GM12878 (cell line): Measurements from ENCODE around the gene KIAA0408. TPM values are rescaled to one million over a fixed set of nuclear protein-coding genes. Genes with fewer than 3 reads are reported as not detected.

Source experiments
- ATAC-seq: fragments of 200-7000 bp; cut with Tn5 transposase; 3 replicates; pipeline ENCODE4 v1.9.1; 2020; ENCODE audit warnings: mild to moderate bottlenecking, moderate library complexity
- BruUV-seq: library from RNA; stranded (reverse); fragments of 400-500 nt; replicated peaks from 2 replicates; lab custom pipeline; 2021; lab: Mats Ljungman, UMichigan
- CTCF ChIA-PET: fragments of 300-600 bp; sonication (Branson Sonifier 250); formaldehyde crosslinking; extraction: SDS; loops from one replicate; lab custom pipeline; 2021; ENCODE audit warnings: inconsistent platforms; lab: Yijun Ruan, JAX
- POLR2A ChIA-PET: fragments of 350-600 bp; formaldehyde crosslinking; extraction: SDS; loops from one replicate; lab custom pipeline; 2021; ENCODE audit warnings: inconsistent platforms; lab: Charles Lee
- RAD21 ChIA-PET: fragments of 300-600 bp; sonication (Branson Sonifier 250); formaldehyde crosslinking; loops from one replicate; lab custom pipeline; 2023; ENCODE audit warnings: antibody characterized with exemption; ENCODE audit not compliant: unreplicated experiment; lab: Charles Lee
- SMC1A ChIA-PET: fragments of 300-600 bp; sonication (Branson Sonifier 250); formaldehyde crosslinking; loops from one replicate; lab custom pipeline; 2023; ENCODE audit not compliant: unreplicated experiment, uncharacterized antibody; lab: Charles Lee
- DNase-seq: peaks from one replicate; pipeline ENCODE4 v3.0.0-alpha.2; 2011; ENCODE audit warnings: low read depth, low spot score
- FAIRE-seq: peaks from 3 replicates; lab custom pipeline; 2011; peaks lifted over from hg19 to GRCh38; lab: Jason Lieb, UNC
- H2AFZ ChIP-seq: 2 replicates; pipeline ENCODE4 v1.6.0; 2011; ENCODE audit warnings: low read depth, low read length, control low read depth; ENCODE audit not compliant: control insufficient read depth
- H3K27ac ChIP-seq: 2 replicates; pipeline ENCODE4 v1.5.1; 2011; ENCODE audit warnings: control low read depth; ENCODE audit not compliant: control insufficient read depth, insufficient read depth
- H3K27me3 ChIP-seq, 2 experiments: replicated peaks in 1 of 2; 2 replicates each; pipeline versions ENCODE4 v1.6.0 to v1.6.1; 2011; ENCODE audit warnings: low read length in 1 of 2; ENCODE audit not compliant: control insufficient read depth in 2 of 2, insufficient read depth in 2 of 2
- H3K36me3 ChIP-seq, 2 experiments: 2 replicates each; pipeline ENCODE4 v1.5.1; 2011; ENCODE audit warnings: low read length in 1 of 2; ENCODE audit not compliant: control insufficient read depth in 2 of 2, insufficient read depth in 2 of 2
- H3K4me1 ChIP-seq: 2 replicates; pipeline ENCODE4 v1.6.1; 2011; ENCODE audit warnings: mild to moderate bottlenecking, low read length, moderate library complexity, mixed read lengths; ENCODE audit not compliant: control insufficient read depth, insufficient read depth
- H3K4me2 ChIP-seq: 2 replicates; pipeline ENCODE4 v1.6.0; 2011; ENCODE audit warnings: control low read depth; ENCODE audit not compliant: control insufficient read depth, insufficient read depth
- H3K4me3 ChIP-seq: fragments of 200-600 bp; sonication (generic); 2 replicates; pipeline ENCODE4 v1.5.1; 2016
- H3K79me2 ChIP-seq: 2 replicates; pipeline ENCODE4 v1.6.0; 2011; ENCODE audit warnings: low read length; ENCODE audit not compliant: control insufficient read depth, insufficient read depth
- H3K9ac ChIP-seq: 2 replicates; pipeline ENCODE4 v1.8.0; 2011; ENCODE audit warnings: low read length, control low read depth, mixed read lengths; ENCODE audit not compliant: control insufficient read depth, insufficient read depth
- H3K9me3 ChIP-seq: replicated peaks from 3 replicates; pipeline ENCODE4 v1.5.1; 2011; ENCODE audit warnings: mild to moderate bottlenecking, low read length; ENCODE audit not compliant: control insufficient read depth, insufficient read depth
- H4K20me1 ChIP-seq: 2 replicates; pipeline ENCODE4 v1.6.0; 2011; ENCODE audit not compliant: control insufficient read depth, insufficient read depth
- ATF7 ChIP-seq: fragments of 450-650 bp; IDR thresholded peaks from 2 replicates; pipeline ENCODE4 v1.6.1; 2016; ENCODE audit warnings: low read depth, mild to moderate bottlenecking
- CEBPB ChIP-seq, 2 experiments: fragments of 150-350 bp in 1 of 2; IDR thresholded peaks; 2 replicates each; pipeline ENCODE4 v1.6.1; 2012 to 2014; ENCODE audit warnings: low read depth in 2 of 2, low read length in 2 of 2, borderline replicate concordance in 1 of 2, inconsistent platforms in 1 of 2
- CHD2 ChIP-seq: IDR thresholded peaks from 2 replicates; pipeline ENCODE4 v1.6.1; 2011; ENCODE audit warnings: low read depth, low read length, improper control_type of control experiment, borderline replicate concordance
- FOXK2 ChIP-seq: fragments of 450-650 bp; IDR thresholded peaks from 2 replicates; pipeline ENCODE4 v1.6.1; 2017; ENCODE audit warnings: mild to moderate bottlenecking, moderate library complexity
- HSF1 ChIP-seq: fragments of 150-350 bp; IDR thresholded peaks from 2 replicates; pipeline ENCODE4 v1.6.1; 2014; ENCODE audit warnings: mild to moderate bottlenecking, low read depth, low read length
- IKZF1 ChIP-seq: fragments of 450-650 bp; conservative IDR thresholded peaks from 2 replicates; pipeline ENCODE4 v1.6.1; 2017; ENCODE audit warnings: antibody characterized with exemption, mild to moderate bottlenecking
- MTA2 ChIP-seq: fragments of 450-650 bp; IDR thresholded peaks from 2 replicates; pipeline ENCODE4 v1.6.1; 2016; ENCODE audit warnings: low read depth, mild to moderate bottlenecking, moderate library complexity
- MXI1 ChIP-seq: fragments of 150-350 bp; IDR thresholded peaks from 2 replicates; pipeline ENCODE4 v1.6.1; 2011; ENCODE audit warnings: low read depth, mild to moderate bottlenecking, inconsistent platforms, low read length, improper control_type of control experiment
- NBN ChIP-seq: fragments of 450-650 bp; IDR thresholded peaks from 2 replicates; pipeline ENCODE4 v1.6.1; 2016
- NFIC ChIP-seq: IDR thresholded peaks from 2 replicates; pipeline ENCODE4 v1.6.1; 2012; ENCODE audit warnings: low read depth, mild to moderate bottlenecking, inconsistent platforms, low read length, moderate library complexity
- POLR2AphosphoS5 ChIP-seq: IDR thresholded peaks from 2 replicates; pipeline ENCODE4 v1.6.1; 2011; ENCODE audit warnings: mild to moderate bottlenecking, low read length, inconsistent platforms
- RAD51 ChIP-seq: fragments of 450-650 bp; IDR thresholded peaks from 2 replicates; pipeline ENCODE4 v1.6.1; 2016; ENCODE audit warnings: moderate library complexity, mild to moderate bottlenecking, inconsistent platforms
- RELA ChIP-seq: fragments of 450-650 bp; IDR thresholded peaks from 2 replicates; pipeline ENCODE4 v1.8.0; 2014; ENCODE audit warnings: borderline replicate concordance; ENCODE audit not compliant: partially characterized antibody
- RELB ChIP-seq: fragments of 450-650 bp; IDR thresholded peaks from 2 replicates; pipeline ENCODE4 v1.6.1; 2017; ENCODE audit warnings: low read depth, mild to moderate bottlenecking, moderate library complexity
- TCF3 ChIP-seq: IDR thresholded peaks from 2 replicates; pipeline ENCODE4 v1.6.1; 2012; ENCODE audit warnings: low read depth, mild to moderate bottlenecking, low read length, borderline replicate concordance; ENCODE audit not compliant: insufficient read depth
- USF2 ChIP-seq: IDR thresholded peaks from 2 replicates; pipeline ENCODE4 v1.6.1; 2011; ENCODE audit warnings: low read depth, low read length, improper control_type of control experiment, borderline replicate concordance
- WRNIP1 ChIP-seq: IDR thresholded peaks from 2 replicates; pipeline ENCODE4 v1.6.1; 2011; ENCODE audit warnings: low read depth, low read length, improper control_type of control experiment, borderline replicate concordance
- ZBED1 ChIP-seq: IDR thresholded peaks from 2 replicates; pipeline ENCODE4 v1.6.1; 2016; ENCODE audit warnings: borderline replicate concordance
- ZNF217 ChIP-seq: fragments of 450-650 bp; IDR thresholded peaks from 2 replicates; pipeline ENCODE4 v1.6.1; 2017; ENCODE audit warnings: antibody characterized with exemption, mild to moderate bottlenecking
- ZNF24 ChIP-seq: fragments of 450-650 bp; IDR thresholded peaks from 2 replicates; pipeline ENCODE4 v1.6.1; 2017; ENCODE audit warnings: antibody characterized with exemption, mild to moderate bottlenecking
- WGBS: methylation state at CpG from one replicate; pipeline ENCODE4 v1.1.6; 2016; ENCODE audit warnings: low lambda C conversion rate; ENCODE audit not compliant: insufficient replicate concordance, insufficient coverage; ENCODE audit errors: missing lambda C conversion rate; 5-methylcytosine and 5-hydroxymethylcytosine counted together
- in situ Hi-C: fragments of 300-500 bp; cut with MboI; formaldehyde crosslinking; loops from 9 replicates; pipeline ENCODE4 v1.14.3; 2018; ENCODE audit warnings: mixed read lengths
- intact Hi-C: fragments of 100-400 bp; cut with micrococcal nuclease; formaldehyde crosslinking; loops from one replicate; pipeline ENCODE4 v1.14.2; 2022; ENCODE audit not compliant: unreplicated experiment
- polyA plus RNA-seq, 11 experiments: library from polyadenylated mRNA; depleted of rRNA in 4 of 11; unstranded in 6 of 11; stranded (reverse) in 5 of 11; fragments of >200 nt; fragmentation: Nextera tagmentation in 4 of 11; fragmentation: Illumina TruSeq in 1 of 11; extraction: Ambion mirVana in 4 of 11; extraction: Trizol in 1 of 11; gene quantifications; 1 replicate in 1 of 11; 2 replicates in 10 of 11; pipeline versions ENCODE4 v1.2.1 to v1.2.3, GENCODE V29; 2011 to 2016; ENCODE audit warnings: inconsistent platforms in 2 of 11, missing spikeins in 2 of 11, low read depth in 1 of 11
- total RNA-seq, 4 experiments: library from RNA; depleted of rRNA in 3 of 4; stranded (reverse); fragments of >200 nt in 3 of 4; fragmentation: Illumina TruSeq in 1 of 4; extraction: Trizol in 1 of 4; gene quantifications; 2 replicates each; pipeline versions ENCODE4 v1.2.1 to v1.2.3, GENCODE V29; 2013 to 2021

Gene KIAA0408
- total and polyA plus RNA-seq, 10 of the 15 experiments (the other 5 are each of a cell fraction or from before 2014, with no cell fraction given): 0.03 to 0.30 (median 0.06) TPM; not detected in 4

- in situ Hi-C loops: no loop called here
- ATAC-seq (peak; percentile 98), FAIRE-seq (peak; percentile 98), DNase-seq (peak; percentile 39)
- Histone ChIP-seq H4K20me1 (no peaks in the 10 kb centered on the region), H3K4me3 (peak overlapping the region; percentile 9; the same call in 1 of the 2 replicates), H3K27ac (peak overlapping the region; percentile 19; the same call in 1 of the 2 replicates), H3K27me3 (no peaks in the 10 kb centered on the region), H3K9ac (no peak overlapping the region), H3K4me2 (peak overlapping the region; percentile 54), H3K36me3 (no peaks in the 10 kb centered on the region), H3K79me2 (no peaks in the 10 kb centered on the region), H3K4me1 (peaks cover 9% of the 10 kb centered on the region), H2AFZ (peak overlapping the region; percentile 71), H3K9me3 (no peaks in the 10 kb centered on the region)
- BruUV-seq: no TSS peak
- ChIA-PET SMC1A (interaction anchor here (0.7 to 2.7 kb wide), 16 partner anchors 10 to 193 kb away, joined by 3 to 21 read pairs (median 4); no protein-coding TSS in a partner anchor), CTCF (interaction anchor here (0.7 to 2.6 kb wide), 9 partner anchors 14 to 218 kb away, joined by 3 to 20 read pairs (median 3); partner anchors contain the start of genes KIAA0408 and RNF146), POLR2A (interaction anchor here (0.8 to 1.1 kb wide), 4 partner anchors 14 to 32 kb away, joined by 3 to 7 read pairs (median 4); no protein-coding TSS in a partner anchor), RAD21 (interaction anchor here (0.8 to 1.8 kb wide), 12 partner anchors 13 to 221 kb away, joined by 3 to 9 read pairs (median 3); no protein-coding TSS in a partner anchor)
- intact Hi-C loops: no loop called here
- WGBS: 0% methylated on average over 3 of the region's 3 CpGs
- TF ChIP-seq TCF3: no peak
- 0 out of 2 replicates have a peak, but pooled peaks have one; percentile 18 for TF ChIP-seq CHD2
- TF ChIP-seq RELB: peak; percentile 54; the same call in 1 of the 2 replicates
- TF ChIP-seq ATF7: peak; percentile 45; the same call in 1 of the 2 replicates
- TF ChIP-seq NBN: 0 out of 2 replicates have a peak, but pooled peaks have one; percentile 34
- 0 out of 2 replicates have a peak, but pooled peaks have one; percentile 30 for TF ChIP-seq HSF1
- peak; percentile 90 for TF ChIP-seq RAD51
- no peak for TF ChIP-seq POLR2AphosphoS5
- no peak for TF ChIP-seq ZBED1
- 0 out of 2 replicates have a peak, but pooled peaks have one; percentile 40 for TF ChIP-seq NFIC
- no peak for TF ChIP-seq RELA
- 0 out of 2 replicates have a peak, but pooled peaks have one; percentile 12 for TF ChIP-seq IKZF1
- TF ChIP-seq ZNF24: 0 out of 2 replicates have a peak, but pooled peaks have one; percentile 4
- no peak for TF ChIP-seq FOXK2
- TF ChIP-seq ZNF217: peak; percentile 77; the same call in 1 of the 2 replicates
- TF ChIP-seq MXI1: peak; percentile 45; the same call in 1 of the 2 replicates
- 0 out of 2 replicates have a peak, but pooled peaks have one; percentile 23 for TF ChIP-seq MTA2
- no peak for TF ChIP-seq WRNIP1
- peak; percentile 61; the same call in 1 of the 2 replicates for TF ChIP-seq USF2
- TF ChIP-seq CEBPB (IDR thresholded peaks at IDR 0.05; ENCODE audit: borderline replicate concordance in 1 of 2, low read depth in 2 of 2, low read length in 2 of 2): no peak
Measured at GRCh38 chr6:127484212-127484863, 25.1 kb upstream of the KIAA0408 start.
